ENCODE data around the gene SLC39A9. TPM values are rescaled to one million over a fixed set of nuclear protein-coding genes. Genes with fewer than 3 reads are reported as not detected.
A peak's percentile ranks its signal among the peaks of the same experiment; 100 is the strongest.

Gene SLC39A9
- total and polyA plus RNA-seq, 10 of the 15 experiments (the other 5 are each of a cell fraction or from before 2014, with no cell fraction given) = 19.9 to 109 (median 46.9) TPM

DNA sequence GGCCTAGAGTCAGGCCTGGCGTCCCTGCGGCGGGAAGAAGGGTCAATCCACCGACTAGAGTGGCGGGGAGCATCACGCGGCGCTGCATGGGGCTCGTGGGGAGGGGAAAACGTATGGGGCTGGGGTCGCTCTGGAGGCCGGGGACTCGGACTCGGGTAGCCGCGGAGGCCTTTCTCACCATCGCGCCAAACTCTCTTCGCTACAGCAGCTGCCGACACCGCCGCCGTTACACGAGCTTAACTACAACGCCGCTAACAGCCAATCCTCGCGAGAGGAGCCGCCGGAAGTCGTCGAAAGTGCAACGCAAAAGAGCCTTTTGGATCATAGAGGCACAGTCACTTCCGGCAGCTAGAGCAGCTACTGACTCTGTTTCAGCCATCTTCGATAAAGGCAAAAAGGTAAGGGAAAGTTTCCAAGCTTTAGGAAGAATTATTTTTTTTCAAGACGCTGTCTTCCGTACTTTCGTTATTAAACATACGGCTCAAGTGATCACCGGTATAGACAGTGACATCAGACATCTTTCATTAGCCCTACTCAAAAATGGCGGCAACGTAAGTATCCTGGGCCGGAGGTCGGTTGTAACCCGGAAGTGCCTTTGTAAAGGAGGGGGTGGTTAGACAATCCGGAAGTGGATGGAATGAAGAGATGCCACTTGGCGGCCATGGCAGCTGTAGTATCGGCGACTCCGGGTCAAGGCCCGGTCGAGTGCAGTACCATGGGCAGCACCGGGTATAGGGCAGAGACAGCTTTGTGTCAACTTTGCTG, at the start of gene SLC39A9, which contains the start of gene ERH (continued):
- no peak for TF ChIP-seq NFXL1 (IDR thresholded peaks at IDR 0.05; ENCODE audit: borderline replicate concordance)
- TF ChIP-seq IKZF2 (IDR thresholded peaks at IDR 0.05) = peak; percentile 4 to 28; a peak in 1 of 4 replicates
- TF ChIP-seq, protein P1, sequence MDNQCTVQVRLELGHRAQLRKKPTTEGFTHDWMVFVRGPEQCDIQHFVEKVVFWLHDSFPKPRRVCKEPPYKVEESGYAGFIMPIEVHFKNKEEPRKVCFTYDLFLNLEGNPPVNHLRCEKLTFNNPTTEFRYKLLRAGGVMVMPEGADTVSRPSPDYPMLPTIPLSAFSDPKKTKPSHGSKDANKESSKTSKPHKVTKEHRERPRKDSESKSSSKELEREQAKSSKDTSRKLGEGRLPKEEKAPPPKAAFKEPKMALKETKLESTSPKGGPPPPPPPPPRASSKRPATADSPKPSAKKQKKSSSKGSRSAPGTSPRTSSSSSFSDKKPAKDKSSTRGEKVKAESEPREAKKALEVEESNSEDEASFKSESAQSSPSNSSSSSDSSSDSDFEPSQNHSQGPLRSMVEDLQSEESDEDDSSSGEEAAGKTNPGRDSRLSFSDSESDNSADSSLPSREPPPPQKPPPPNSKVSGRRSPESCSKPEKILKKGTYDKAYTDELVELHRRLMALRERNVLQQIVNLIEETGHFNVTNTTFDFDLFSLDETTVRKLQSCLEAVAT (IDR thresholded peaks at IDR 0.05) = peak; percentile 97
- TF ChIP-seq MXI1 (IDR thresholded peaks at IDR 0.05; ENCODE audit: low read depth, low read length) = peak; percentile 78; the same call in 1 of the 2 replicates
- TF ChIP-seq GATAD2B (conservative IDR thresholded peaks at IDR 0.05; ENCODE audit: low read depth) = no peak
- TF ChIP-seq FOXM1 (IDR thresholded peaks at IDR 0.05; ENCODE audit: low read depth, low read length) = no peak
- TF ChIP-seq, protein P2, sequence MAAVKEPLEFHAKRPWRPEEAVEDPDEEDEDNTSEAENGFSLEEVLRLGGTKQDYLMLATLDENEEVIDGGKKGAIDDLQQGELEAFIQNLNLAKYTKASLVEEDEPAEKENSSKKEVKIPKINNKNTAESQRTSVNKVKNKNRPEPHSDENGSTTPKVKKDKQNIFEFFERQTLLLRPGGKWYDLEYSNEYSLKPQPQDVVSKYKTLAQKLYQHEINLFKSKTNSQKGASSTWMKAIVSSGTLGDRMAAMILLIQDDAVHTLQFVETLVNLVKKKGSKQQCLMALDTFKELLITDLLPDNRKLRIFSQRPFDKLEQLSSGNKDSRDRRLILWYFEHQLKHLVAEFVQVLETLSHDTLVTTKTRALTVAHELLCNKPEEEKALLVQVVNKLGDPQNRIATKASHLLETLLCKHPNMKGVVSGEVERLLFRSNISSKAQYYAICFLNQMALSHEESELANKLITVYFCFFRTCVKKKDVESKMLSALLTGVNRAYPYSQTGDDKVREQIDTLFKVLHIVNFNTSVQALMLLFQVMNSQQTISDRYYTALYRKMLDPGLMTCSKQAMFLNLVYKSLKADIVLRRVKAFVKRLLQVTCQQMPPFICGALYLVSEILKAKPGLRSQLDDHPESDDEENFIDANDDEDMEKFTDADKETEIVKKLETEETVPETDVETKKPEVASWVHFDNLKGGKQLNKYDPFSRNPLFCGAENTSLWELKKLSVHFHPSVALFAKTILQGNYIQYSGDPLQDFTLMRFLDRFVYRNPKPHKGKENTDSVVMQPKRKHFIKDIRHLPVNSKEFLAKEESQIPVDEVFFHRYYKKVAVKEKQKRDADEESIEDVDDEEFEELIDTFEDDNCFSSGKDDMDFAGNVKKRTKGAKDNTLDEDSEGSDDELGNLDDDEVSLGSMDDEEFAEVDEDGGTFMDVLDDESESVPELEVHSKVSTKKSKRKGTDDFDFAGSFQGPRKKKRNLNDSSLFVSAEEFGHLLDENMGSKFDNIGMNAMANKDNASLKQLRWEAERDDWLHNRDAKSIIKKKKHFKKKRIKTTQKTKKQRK (IDR thresholded peaks at IDR 0.05; ENCODE audit: low read depth, low read length) = no peak
- 0 out of 2 replicates have a peak, but pooled peaks have one; percentile 27 for TF ChIP-seq DPF2 (IDR thresholded peaks at IDR 0.05)
- TF ChIP-seq, protein P3, sequence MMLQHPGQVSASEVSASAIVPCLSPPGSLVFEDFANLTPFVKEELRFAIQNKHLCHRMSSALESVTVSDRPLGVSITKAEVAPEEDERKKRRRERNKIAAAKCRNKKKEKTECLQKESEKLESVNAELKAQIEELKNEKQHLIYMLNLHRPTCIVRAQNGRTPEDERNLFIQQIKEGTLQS (IDR thresholded peaks at IDR 0.05; ENCODE audit: borderline replicate concordance, extremely low read depth, low read depth, low read length) = no peak
- peak; percentile 46; the same call in 1 of the 2 replicates for TF ChIP-seq TBL1XR1 (IDR thresholded peaks at IDR 0.05; ENCODE audit: low read depth, low read length)
- TF ChIP-seq IRF4 (IDR thresholded peaks at IDR 0.05; ENCODE audit: low read depth, low read length) = no peak
- TF ChIP-seq MEF2B (IDR thresholded peaks at IDR 0.05; ENCODE audit: partially characterized antibody, poor library complexity, severe bottlenecking) = no peak
- peak; percentile 78 for TF ChIP-seq POU2F2 (IDR thresholded peaks at IDR 0.05; ENCODE audit: borderline replicate concordance, low read depth, low read length)
- TF ChIP-seq CHD4 (IDR thresholded peaks at IDR 0.05) = no peak
- TF ChIP-seq, protein P4, sequence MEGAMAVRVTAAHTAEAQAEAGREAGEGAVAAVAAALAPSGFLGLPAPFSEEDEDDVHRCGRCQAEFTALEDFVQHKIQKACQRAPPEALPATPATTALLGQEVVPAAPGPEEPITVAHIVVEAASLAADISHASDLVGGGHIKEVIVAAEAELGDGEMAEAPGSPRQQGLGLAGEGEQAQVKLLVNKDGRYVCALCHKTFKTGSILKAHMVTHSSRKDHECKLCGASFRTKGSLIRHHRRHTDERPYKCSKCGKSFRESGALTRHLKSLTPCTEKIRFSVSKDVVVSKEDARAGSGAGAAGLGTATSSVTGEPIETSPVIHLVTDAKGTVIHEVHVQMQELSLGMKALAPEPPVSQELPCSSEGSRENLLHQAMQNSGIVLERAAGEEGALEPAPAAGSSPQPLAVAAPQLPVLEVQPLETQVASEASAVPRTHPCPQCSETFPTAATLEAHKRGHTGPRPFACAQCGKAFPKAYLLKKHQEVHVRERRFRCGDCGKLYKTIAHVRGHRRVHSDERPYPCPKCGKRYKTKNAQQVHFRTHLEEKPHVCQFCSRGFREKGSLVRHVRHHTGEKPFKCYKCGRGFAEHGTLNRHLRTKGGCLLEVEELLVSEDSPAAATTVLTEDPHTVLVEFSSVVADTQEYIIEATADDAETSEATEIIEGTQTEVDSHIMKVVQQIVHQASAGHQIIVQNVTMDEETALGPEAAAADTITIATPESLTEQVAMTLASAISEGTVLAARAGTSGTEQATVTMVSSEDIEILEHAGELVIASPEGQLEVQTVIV (IDR thresholded peaks at IDR 0.05; ENCODE audit: borderline replicate concordance, partially characterized antibody) = peak; percentile 89
- peak; percentile 72; the same call in 1 of the 2 replicates for TF ChIP-seq PML (IDR thresholded peaks at IDR 0.05; ENCODE audit: low read length)
- TF ChIP-seq, protein P5, sequence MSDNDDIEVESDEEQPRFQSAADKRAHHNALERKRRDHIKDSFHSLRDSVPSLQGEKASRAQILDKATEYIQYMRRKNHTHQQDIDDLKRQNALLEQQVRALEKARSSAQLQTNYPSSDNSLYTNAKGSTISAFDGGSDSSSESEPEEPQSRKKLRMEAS (IDR thresholded peaks at IDR 0.05; ENCODE audit: low read depth, low read length) = peak; percentile 37
- TF ChIP-seq ZNF384 (IDR thresholded peaks at IDR 0.05; ENCODE audit: borderline replicate concordance, low read depth, low read length) = peak; percentile 30; the same call in 1 of the 2 replicates
- TF ChIP-seq, protein P6, sequence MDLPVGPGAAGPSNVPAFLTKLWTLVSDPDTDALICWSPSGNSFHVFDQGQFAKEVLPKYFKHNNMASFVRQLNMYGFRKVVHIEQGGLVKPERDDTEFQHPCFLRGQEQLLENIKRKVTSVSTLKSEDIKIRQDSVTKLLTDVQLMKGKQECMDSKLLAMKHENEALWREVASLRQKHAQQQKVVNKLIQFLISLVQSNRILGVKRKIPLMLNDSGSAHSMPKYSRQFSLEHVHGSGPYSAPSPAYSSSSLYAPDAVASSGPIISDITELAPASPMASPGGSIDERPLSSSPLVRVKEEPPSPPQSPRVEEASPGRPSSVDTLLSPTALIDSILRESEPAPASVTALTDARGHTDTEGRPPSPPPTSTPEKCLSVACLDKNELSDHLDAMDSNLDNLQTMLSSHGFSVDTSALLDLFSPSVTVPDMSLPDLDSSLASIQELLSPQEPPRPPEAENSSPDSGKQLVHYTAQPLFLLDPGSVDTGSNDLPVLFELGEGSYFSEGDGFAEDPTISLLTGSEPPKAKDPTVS (IDR thresholded peaks at IDR 0.05; ENCODE audit: low read depth, low read length) = peak; percentile 27; the same call in 1 of the 2 replicates
- no peak for TF ChIP-seq RAD21 (IDR thresholded peaks at IDR 0.05; ENCODE audit: insufficient read depth, low read depth, low read length)
